IMR-90 (cell line): ENCODE results near the gene DHX57. TPM values are rescaled to one million over a fixed set of nuclear protein-coding genes. Genes with fewer than 3 reads are reported as not detected.

Experiments
- ATAC-seq: fragments of 200-7000 bp; cut with Tn5 transposase; 2 replicates; pipeline ENCODE4 v1.9.1; 2020; ENCODE audit warnings: low read depth, mild to moderate bottlenecking, moderate library complexity
- BruUV-seq: library from RNA; stranded (reverse); fragments of 400-500 nt; replicated peaks from 2 replicates; lab custom pipeline; 2021; lab: Mats Ljungman, UMichigan
- CTCF ChIA-PET: fragments of 300-600 bp; formaldehyde crosslinking; extraction: SDS; loops from one replicate; lab custom pipeline; 2021; ENCODE audit warnings: antibody characterized with exemption; lab: Yijun Ruan, JAX
- POLR2A ChIA-PET: fragments of 300-600 bp; sonication (Branson Sonifier 250); formaldehyde crosslinking; loops from one replicate; lab custom pipeline; 2022; ENCODE audit warnings: antibody characterized with exemption; ENCODE audit not compliant: unreplicated experiment; lab: Charles Lee
- DNase-seq: peaks from one replicate; pipeline ENCODE4 v3.0.0; 2013
- H2AFZ ChIP-seq: replicated peaks from 2 replicates; pipeline ENCODE3; 2013; ENCODE audit warnings: low read length, mild to moderate bottlenecking; ENCODE audit not compliant: poor library complexity
- H2AK5ac ChIP-seq: 2 replicates; pipeline ENCODE4 v1.6.1; 2013; ENCODE audit warnings: low read depth, low read length, inconsistent platforms
- H2AK9ac ChIP-seq: replicated peaks from 2 replicates; pipeline ENCODE3; 2013; ENCODE audit warnings: mild to moderate bottlenecking, low read depth, low read length, moderate library complexity; ENCODE audit not compliant: poor library complexity
- H2BK120ac ChIP-seq: 2 replicates; pipeline ENCODE4 v1.6.1; 2013; ENCODE audit warnings: low read depth, low read length, inconsistent platforms
- H2BK15ac ChIP-seq: 3 replicates; pipeline ENCODE4 v1.6.1; 2013; ENCODE audit warnings: low read depth, low read length, inconsistent platforms
- H2BK20ac ChIP-seq: 2 replicates; pipeline ENCODE4 v1.6.1; 2013; ENCODE audit warnings: low read depth, mild to moderate bottlenecking, inconsistent platforms, low read length, moderate library complexity
- H2BK5ac ChIP-seq: 2 replicates; pipeline ENCODE4 v1.6.1; 2013; ENCODE audit warnings: mild to moderate bottlenecking, low read depth, low read length, inconsistent platforms; ENCODE audit not compliant: poor library complexity, severe bottlenecking
- H3K14ac ChIP-seq: replicated peaks from 2 replicates; pipeline ENCODE4 v1.6.1; 2013; ENCODE audit warnings: low read depth, low read length, inconsistent platforms
- H3K18ac ChIP-seq: 2 replicates; pipeline ENCODE4 v1.6.1; 2013; ENCODE audit warnings: low read depth, low read length, control low read depth
- H3K23ac ChIP-seq: 2 replicates; pipeline ENCODE4 v1.6.1; 2013; ENCODE audit warnings: low read depth, low read length, inconsistent platforms
- H3K27ac ChIP-seq: 2 replicates; pipeline ENCODE4 v1.5.1; 2013; ENCODE audit warnings: mild to moderate bottlenecking, control low read depth, low read length; ENCODE audit not compliant: insufficient read depth
- H3K27me3 ChIP-seq: 2 replicates; pipeline ENCODE4 v1.6.1; 2013; ENCODE audit warnings: low read length; ENCODE audit not compliant: control insufficient read depth, insufficient read depth
- H3K36me3 ChIP-seq: 2 replicates; pipeline ENCODE4 v1.6.1; 2013; ENCODE audit warnings: low read length, mixed read lengths; ENCODE audit not compliant: control insufficient read depth, insufficient read depth
- H3K4ac ChIP-seq: 2 replicates; pipeline ENCODE4 v1.6.1; 2013; ENCODE audit warnings: low read depth, low read length, inconsistent platforms
- H3K4me1 ChIP-seq: 2 replicates; pipeline ENCODE4 v1.6.1; 2013; ENCODE audit warnings: low read length, mixed read lengths; ENCODE audit not compliant: control insufficient read depth, insufficient read depth
- H3K4me2 ChIP-seq: 2 replicates; pipeline ENCODE4 v1.6.1; 2013; ENCODE audit warnings: low read depth, mild to moderate bottlenecking, control low read depth, low read length, moderate library complexity
- H3K4me3 ChIP-seq: 2 replicates; pipeline ENCODE4 v1.5.1; 2013; ENCODE audit warnings: low read depth, mild to moderate bottlenecking, control low read depth, low read length, moderate library complexity; ENCODE audit not compliant: insufficient read depth
- H3K56ac ChIP-seq: 2 replicates; pipeline ENCODE4 v1.6.1; 2013; ENCODE audit warnings: low read length, inconsistent platforms; ENCODE audit not compliant: insufficient read depth; ENCODE audit errors: extremely low read depth
- H3K79me1 ChIP-seq, 2 experiments: 2 replicates each; pipeline ENCODE4 v1.6.1; 2013; ENCODE audit warnings: low read length in 2 of 2, inconsistent platforms in 1 of 2, low read depth in 1 of 2
- H3K9ac ChIP-seq: 2 replicates; pipeline ENCODE4 v1.6.1; 2013; ENCODE audit warnings: low read depth, low read length, control low read depth
- H3K9me1 ChIP-seq: 2 replicates; pipeline ENCODE4 v1.6.1; 2013; ENCODE audit warnings: low read length, inconsistent platforms; ENCODE audit not compliant: insufficient read depth
- H3K9me3 ChIP-seq: 2 replicates; pipeline ENCODE4 v1.6.1; 2013; ENCODE audit warnings: low read length; ENCODE audit not compliant: control insufficient read depth, insufficient read depth
- H4K20me1 ChIP-seq: 2 replicates; pipeline ENCODE4 v1.6.1; 2013; ENCODE audit warnings: low read length, inconsistent platforms; ENCODE audit not compliant: insufficient read depth
- H4K5ac ChIP-seq: 2 replicates; pipeline ENCODE4 v1.6.1; 2013; ENCODE audit warnings: mild to moderate bottlenecking, low read depth, low read length, control low read depth
- H4K8ac ChIP-seq, 2 experiments: 2 replicates each; pipeline ENCODE4 v1.6.1; 2013; ENCODE audit warnings: low read depth in 2 of 2, low read length in 2 of 2, control low read depth in 1 of 2, inconsistent platforms in 1 of 2
- H4K91ac ChIP-seq: 2 replicates; pipeline ENCODE4 v1.6.1; 2013; ENCODE audit warnings: low read depth, low read length, inconsistent platforms; ENCODE audit not compliant: insufficient read depth
- BHLHE40 ChIP-seq: fragments of 150-350 bp; IDR thresholded peaks from 2 replicates; pipeline ENCODE4 v1.6.1; 2016; ENCODE audit warnings: mild to moderate bottlenecking, low read depth, low read length
- CEBPB ChIP-seq: IDR thresholded peaks from 2 replicates; pipeline ENCODE4 v1.6.1; 2012; ENCODE audit warnings: low read depth, low read length, improper control_type of control experiment
- CHD1 ChIP-seq: IDR thresholded peaks from 2 replicates; pipeline ENCODE4 v1.6.1; 2012; ENCODE audit warnings: low read depth, low read length, improper control_type of control experiment
- CTCF ChIP-seq: conservative IDR thresholded peaks from 2 replicates; pipeline ENCODE4 v1.5.1; 2012; ENCODE audit warnings: mild to moderate bottlenecking, low read depth, low read length, improper control_type of control experiment
- ELK1 ChIP-seq: fragments of 150-350 bp; IDR thresholded peaks from 2 replicates; pipeline ENCODE4 v1.6.1; 2016; ENCODE audit warnings: low read depth, mild to moderate bottlenecking, low read length, moderate library complexity, borderline replicate concordance
- FOS ChIP-seq: fragments of 150-350 bp; IDR thresholded peaks from 2 replicates; pipeline ENCODE4 v1.6.1; 2016; ENCODE audit warnings: low read depth, low read length
- MAFK ChIP-seq: IDR thresholded peaks from 2 replicates; pipeline ENCODE4 v1.6.1; 2012; ENCODE audit warnings: low read depth, low read length, improper control_type of control experiment
- MAZ ChIP-seq: IDR thresholded peaks from 2 replicates; pipeline ENCODE4 v1.6.1; 2012; ENCODE audit warnings: low read depth, mild to moderate bottlenecking, low read length, improper control_type of control experiment, moderate library complexity, borderline replicate concordance
- MXI1 ChIP-seq: IDR thresholded peaks from 2 replicates; pipeline ENCODE4 v1.6.1; 2012; ENCODE audit warnings: low read depth, mild to moderate bottlenecking, low read length, moderate library complexity, borderline replicate concordance
- NFE2L2 ChIP-seq: fragments of 150-350 bp; IDR thresholded peaks from 2 replicates; pipeline ENCODE4 v1.6.1; 2016; ENCODE audit warnings: low read depth, mild to moderate bottlenecking, low read length
- POLR2A ChIP-seq: IDR thresholded peaks from 2 replicates; pipeline ENCODE4 v1.6.1; 2012; ENCODE audit warnings: mild to moderate bottlenecking, low read depth, low read length
- RAD21 ChIP-seq: IDR thresholded peaks from 2 replicates; pipeline ENCODE4 v1.6.1; 2012; ENCODE audit warnings: low read length, improper control_type of control experiment
- RCOR1 ChIP-seq: IDR thresholded peaks from 2 replicates; pipeline ENCODE4 v1.6.1; 2012; ENCODE audit warnings: mild to moderate bottlenecking, low read length, improper control_type of control experiment; ENCODE audit not compliant: insufficient replicate concordance
- RFX5 ChIP-seq: IDR thresholded peaks from 2 replicates; pipeline ENCODE4 v1.8.0; 2012; ENCODE audit warnings: low read depth, mild to moderate bottlenecking, low read length, moderate library complexity
- SMC3 ChIP-seq: fragments of 150-350 bp; IDR thresholded peaks from 2 replicates; pipeline ENCODE4 v1.6.1; 2016; ENCODE audit warnings: low read depth, mild to moderate bottlenecking, antibody characterized with exemption, low read length, moderate library complexity
- USF2 ChIP-seq: fragments of 150-350 bp; IDR thresholded peaks from 2 replicates; pipeline ENCODE4 v1.6.1; 2017; ENCODE audit warnings: mild to moderate bottlenecking, antibody characterized with exemption, low read length, low read depth
- WGBS, 2 experiments: methylation state at CpG; one replicate each; pipeline versions ENCODE4 v1.1.5 to v1.1.7; 2013; ENCODE audit warnings: missing lambda C conversion rate in 2 of 2; ENCODE audit not compliant: insufficient read length in 1 of 2; ENCODE audit errors: extremely low coverage in 2 of 2; 5-methylcytosine and 5-hydroxymethylcytosine counted together
- dilution Hi-C: fragments of 300-500 bp; cut with HindIII; formaldehyde crosslinking; loops from one replicate; pipeline ENCODE4 v1.14.3; 2018; ENCODE audit warnings: low sequenced_read_pairs; ENCODE audit not compliant: unreplicated experiment
- in situ Hi-C: fragments of 300-500 bp; cut with MboI; formaldehyde crosslinking; loops from 3 replicates; pipeline ENCODE4 v1.14.3; 2019; ENCODE audit warnings: low sequenced_read_pairs, inconsistent platforms, mixed read lengths
- intact Hi-C: fragments of 100-400 bp; cut with micrococcal nuclease; formaldehyde crosslinking; loops from 2 replicates; pipeline ENCODE4 v1.10.0; 2022
- polyA plus RNA-seq, 3 experiments: library from polyadenylated mRNA; depleted of rRNA; stranded (reverse); fragments of >200 nt; gene quantifications; 2 replicates each; pipeline ENCODE4 v1.2.3, GENCODE V29; 2012; ENCODE audit warnings: low replicate concordance in 1 of 3
- total RNA-seq: library from RNA; depleted of rRNA; stranded (reverse); fragments of >200 nt; gene quantifications from 2 replicates; pipeline ENCODE4 v1.2.3, GENCODE V29; 2012

DHX57 gene
- total and polyA plus RNA-seq, 2 of the 4 experiments (the other 2 are of a cell fraction), result 9.5 to 24.4 TPM

- no TSS peak for BruUV-seq
- no CpG with 5 or more reads among the region's 2 CpGs for WGBS, 2 experiments
- Histone ChIP-seq H3K4me2 (no peak overlapping the region), H3K56ac (no peak overlapping the region), H3K79me1 (no peaks in the 10 kb centered on the region), H3K4me3 (no peak overlapping the region), H3K36me3 (peaks cover 16% of the 10 kb centered on the region), H3K23ac (no peak overlapping the region), H3K4ac (no peak overlapping the region), H2AFZ (no peak overlapping the region), H2BK5ac (no peak overlapping the region), H4K91ac (no peak overlapping the region), H4K20me1 (no peaks in the 10 kb centered on the region), H2BK15ac (no peak overlapping the region), H3K27ac (no peak overlapping the region), H2BK120ac (no peak overlapping the region), H4K5ac (no peak overlapping the region), H3K14ac (no peak overlapping the region), H3K4me1 (no peaks in the 10 kb centered on the region), H3K9me3 (no peaks in the 10 kb centered on the region), H3K18ac (no peak overlapping the region), H4K8ac (no peak overlapping the region), H2AK5ac (no peak overlapping the region), H3K27me3 (no peaks in the 10 kb centered on the region), H2BK20ac (no peak overlapping the region), H2AK9ac (no peak overlapping the region), H3K9me1 (no peaks in the 10 kb centered on the region), H3K9ac (no peak overlapping the region)
- TF ChIP-seq RFX5, result no peak
- no peak for TF ChIP-seq BHLHE40
- no peak for TF ChIP-seq SMC3
- TF ChIP-seq NFE2L2, result no peak
- no peak for TF ChIP-seq POLR2A
- no peak for TF ChIP-seq MAFK
- TF ChIP-seq ELK1, result no peak
- no peak for TF ChIP-seq RAD21
- TF ChIP-seq CHD1, result no peak
- no peak for TF ChIP-seq MAZ
- TF ChIP-seq CEBPB, result no peak
- no peak for TF ChIP-seq FOS
- no peak for TF ChIP-seq RCOR1
- no peak for TF ChIP-seq CTCF
- no peak for TF ChIP-seq USF2
- TF ChIP-seq MXI1, result no peak
- ATAC-seq, result no peak
- in situ Hi-C loops (no loop called here), intact Hi-C loops (no loop called here), dilution Hi-C loops (no loop called here)
- no peak for DNase-seq
- ChIA-PET POLR2A (no interaction called here), CTCF (no interaction called here)
Measured at GRCh38 chr2:38806015-38806732, 69.6 kb downstream of the DHX57 start.
